Common myeloid progenitor, CD34-positive (primary cell): ENCODE data around the gene HOXB1.

Experiments used
- CTCF ChIA-PET: fragments of 350-600 bp; sonication (Branson Sonifier 250); formaldehyde crosslinking; loops from one replicate; lab custom pipeline; 2021; ENCODE audit warnings: antibody characterized with exemption; lab: Charles Lee
- POLR2A ChIA-PET: fragments of 350-600 bp; sonication (Branson Sonifier 250); formaldehyde crosslinking; loops from one replicate; lab custom pipeline; 2021; ENCODE audit warnings: antibody characterized with exemption; lab: Charles Lee
- DNase-seq, 3 donors: peaks; one replicate each; pipeline versions ENCODE4 v3.0.0 to v3.0.0-alpha.2; 2013
- H3K27ac ChIP-seq, 2 experiments: 1 replicate in 1 of 2; 2 replicates in 1 of 2; pipeline ENCODE4 v1.7.0; 2013; ENCODE audit warnings: inconsistent platforms in 2 of 2, low read length in 2 of 2, mild to moderate bottlenecking in 2 of 2, low read depth in 1 of 2, moderate library complexity in 1 of 2; ENCODE audit not compliant: severe bottlenecking in 2 of 2, insufficient read depth in 1 of 2, poor library complexity in 1 of 2
- H3K27me3 ChIP-seq, 5 experiments: replicated peaks in 2 of 5; 1 replicate in 3 of 5; 2 replicates in 2 of 5; pipeline versions ENCODE4 v1.6.1 to v1.7.0; 2013; ENCODE audit warnings: low read length in 4 of 5, mild to moderate bottlenecking in 2 of 5, moderate library complexity in 2 of 5, inconsistent platforms in 1 of 5; ENCODE audit not compliant: insufficient read depth in 5 of 5, control insufficient read depth in 4 of 5
- H3K36me3 ChIP-seq, 4 experiments: 1 replicate in 2 of 4; 2 replicates in 2 of 4; pipeline versions ENCODE4 v1.6.1 to v1.7.0; 2013; ENCODE audit warnings: low read length in 3 of 4, control low read depth in 1 of 4, mild to moderate bottlenecking in 1 of 4; ENCODE audit not compliant: control insufficient read depth in 4 of 4, insufficient read depth in 4 of 4
- H3K4me1 ChIP-seq, 4 experiments: 1 replicate in 3 of 4; 2 replicates in 1 of 4; pipeline versions ENCODE4 v1.6.1 to v1.7.1; 2013; ENCODE audit warnings: low read length in 3 of 4, mild to moderate bottlenecking in 3 of 4, control low read depth in 1 of 4, inconsistent platforms in 1 of 4, moderate library complexity in 1 of 4; ENCODE audit not compliant: control insufficient read depth in 4 of 4, insufficient read depth in 4 of 4; ENCODE audit errors: control extremely low read depth in 1 of 4
- H3K4me3 ChIP-seq, 7 experiments: 1 replicate in 4 of 7; 2 replicates in 3 of 7; pipeline versions ENCODE4 v1.5.1 to v1.7.0; 2013; ENCODE audit warnings: mild to moderate bottlenecking in 7 of 7, low read length in 6 of 7, moderate library complexity in 6 of 7, inconsistent platforms in 2 of 7, low read depth in 2 of 7, control low read depth in 1 of 7; ENCODE audit not compliant: insufficient read depth in 4 of 7, control insufficient read depth in 1 of 7; ENCODE audit errors: extremely low read depth in 1 of 7
- H3K9me3 ChIP-seq, 5 experiments: 1 replicate in 4 of 5; 2 replicates in 1 of 5; pipeline versions ENCODE4 v1.6.1 to v1.7.1; 2013; ENCODE audit warnings: low read length in 4 of 5, mild to moderate bottlenecking in 2 of 5, inconsistent platforms in 1 of 5, low read depth in 1 of 5, moderate library complexity in 1 of 5; ENCODE audit not compliant: control insufficient read depth in 4 of 5, insufficient read depth in 2 of 5; ENCODE audit errors: control extremely low read depth in 1 of 5
- WGBS: methylation state at CpG from one replicate; pipeline ENCODE4 v1.1.5; 2013; ENCODE audit not compliant: insufficient coverage; 5-methylcytosine and 5-hydroxymethylcytosine counted together

The HOXB1 gene

DNA sequence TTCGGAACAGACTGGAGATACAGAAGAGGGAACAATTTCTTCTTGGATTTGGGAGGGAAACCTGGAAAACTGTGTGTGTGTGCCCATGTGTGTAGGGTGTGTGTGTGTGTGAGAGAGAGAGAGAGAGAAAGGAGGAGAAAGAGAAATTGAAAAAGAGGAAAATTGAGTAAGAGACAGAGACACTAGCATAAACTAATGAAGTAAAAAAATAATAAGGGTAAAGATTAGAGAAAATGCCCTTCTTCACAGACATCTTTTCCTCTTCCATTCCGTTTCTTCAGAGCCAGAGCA lies 28.0 kb upstream of the HOXB1 start:
- no peak for DNase-seq
- 92% methylated on average over 2 of the region's 2 CpGs for WGBS
- Histone ChIP-seq H3K36me3 (peaks cover 4 to 29% (median 13%) of the 10 kb centered on the region in 4 experiments), H3K4me1 (peaks cover 8 to 73% (median 60%) of the 10 kb centered on the region in 4 experiments), H3K9me3 (no peaks in the 10 kb centered on the region), H3K27me3 (no peaks in the 10 kb centered on the region), H3K4me3 (no peak overlapping the region), H3K27ac (no peak overlapping the region)
- ChIA-PET CTCF (interaction anchor here (1.5 kb wide), 1 partner anchor 11 kb away, joined by 5 read pairs; no protein-coding TSS in a partner anchor), POLR2A (no interaction called here)

DNA sequence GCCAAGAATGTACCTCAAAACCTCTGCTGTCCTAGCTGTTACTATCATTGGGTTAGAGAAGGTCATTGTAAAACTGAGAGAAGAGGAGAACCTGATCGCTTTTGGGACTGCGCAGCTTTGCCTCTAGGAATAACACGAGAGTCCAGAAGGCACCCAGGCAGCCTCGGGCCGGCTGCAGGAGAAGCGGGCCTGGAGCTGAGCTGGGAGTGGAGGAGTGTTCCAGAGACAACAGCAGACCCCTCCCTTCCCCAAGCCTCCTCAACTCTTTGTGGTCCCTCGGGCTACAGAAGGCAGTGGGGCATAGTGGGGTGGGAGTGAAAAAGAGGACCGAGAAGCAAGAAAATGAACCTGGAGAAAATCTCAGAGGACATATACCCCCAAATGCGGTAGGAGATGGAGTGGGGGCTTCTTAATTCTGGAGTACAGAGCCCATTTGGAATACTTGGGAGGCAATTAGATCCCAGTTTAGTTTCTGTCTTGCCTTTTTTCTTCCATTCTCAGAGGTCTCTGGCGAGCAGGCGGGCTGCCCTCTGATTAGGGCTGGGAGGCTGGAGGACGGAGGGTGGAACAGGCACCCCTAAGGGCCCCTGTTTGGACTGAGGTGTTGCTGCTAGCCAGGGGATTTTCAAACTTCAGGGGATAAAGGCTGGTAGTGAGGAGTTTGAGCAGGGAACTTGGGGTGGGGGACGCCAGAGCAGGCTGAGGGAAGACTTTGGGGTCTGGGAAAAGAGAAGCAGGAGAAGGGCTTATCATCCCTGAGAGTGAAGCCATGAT lies 27.4 kb upstream of the HOXB1 start:
- CTCF ChIA-PET, result interaction anchor here (0.8 to 3.6 kb wide), 4 partner anchors 10 to 66 kb away, joined by 3 to 16 read pairs (median 6); no protein-coding TSS in a partner anchor
- H3K4me1 ChIP-seq, result peaks cover 8 to 67% (median 55%) of the 10 kb centered on the region in 4 experiments
- no peak for DNase-seq
- no peaks in the 10 kb centered on the region for H3K27me3 ChIP-seq
- WGBS, result 92% methylated on average over 7 of the region's 13 CpGs
- H3K4me3 ChIP-seq, result no peak overlapping the region
- POLR2A ChIA-PET, result no interaction called here
- H3K27ac ChIP-seq, result no peak overlapping the region
- H3K36me3 ChIP-seq, result peaks cover 4 to 27% (median 10%) of the 10 kb centered on the region in 4 experiments
- H3K9me3 ChIP-seq, result no peaks in the 10 kb centered on the region

DNA sequence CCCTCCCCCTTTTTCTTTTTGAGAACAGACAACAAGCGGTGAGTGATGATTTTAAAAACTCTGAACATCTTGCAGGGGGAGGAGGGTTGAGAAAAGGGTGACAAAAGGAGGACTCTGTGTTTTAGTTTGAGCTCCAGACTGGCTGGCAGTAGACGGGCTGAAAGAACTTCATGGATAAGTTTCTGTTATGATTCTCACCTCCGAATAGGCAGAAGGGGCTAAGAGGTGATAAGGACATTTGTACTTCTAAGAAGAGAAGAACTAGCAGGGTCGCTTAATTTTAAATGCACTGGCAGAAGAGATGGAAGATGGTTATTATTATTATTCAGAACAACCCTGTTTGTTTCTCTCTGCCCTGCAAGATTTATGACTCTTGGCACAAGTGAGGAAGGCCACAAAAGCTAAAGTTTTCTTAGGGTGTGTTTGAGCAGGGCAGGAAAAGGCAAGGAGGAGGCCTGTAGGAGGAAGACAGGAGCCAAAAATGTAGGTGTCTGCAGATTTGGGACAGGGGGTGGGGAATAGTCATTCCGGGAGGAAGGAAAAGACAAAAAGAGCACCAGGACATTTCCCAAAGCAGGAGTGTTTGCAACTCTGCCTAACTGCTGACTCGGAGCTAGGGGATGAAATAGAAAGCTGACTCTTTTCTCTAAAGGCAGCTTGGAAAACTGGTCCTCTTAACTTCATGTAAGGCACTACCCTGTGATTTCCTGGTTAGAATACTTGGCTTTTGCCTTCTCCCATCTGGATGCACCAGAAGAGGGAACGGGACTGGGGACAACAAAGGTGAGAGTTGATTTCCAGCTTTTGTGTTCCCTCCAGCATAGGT lies 26.0 kb upstream of the HOXB1 start:
- no peaks in the 10 kb centered on the region for H3K27me3 ChIP-seq
- no peak overlapping the region for H3K27ac ChIP-seq
- 54% methylated on average over 4 of the region's 7 CpGs for WGBS
- ChIA-PET CTCF (interaction anchor here (0.8 to 3.6 kb wide), 6 partner anchors 9 to 82 kb away, joined by 3 to 16 read pairs (median 6); no protein-coding TSS in a partner anchor), POLR2A (interaction anchor here (0.6 to 1.5 kb wide), 3 partner anchors 8 to 36 kb away, joined by 3 to 5 read pairs (median 3); no protein-coding TSS in a partner anchor)
- H3K4me3 ChIP-seq, result peak overlapping the region in 1 of 7 experiments; percentile 39
- peak in 1 of 3 donors; percentile 58 for DNase-seq
- peaks cover 4 to 38% (median 17%) of the 10 kb centered on the region in 4 experiments for H3K36me3 ChIP-seq
- peaks cover 8 to 59% (median 44%) of the 10 kb centered on the region in 4 experiments for H3K4me1 ChIP-seq
- H3K9me3 ChIP-seq, result no peaks in the 10 kb centered on the region

DNA sequence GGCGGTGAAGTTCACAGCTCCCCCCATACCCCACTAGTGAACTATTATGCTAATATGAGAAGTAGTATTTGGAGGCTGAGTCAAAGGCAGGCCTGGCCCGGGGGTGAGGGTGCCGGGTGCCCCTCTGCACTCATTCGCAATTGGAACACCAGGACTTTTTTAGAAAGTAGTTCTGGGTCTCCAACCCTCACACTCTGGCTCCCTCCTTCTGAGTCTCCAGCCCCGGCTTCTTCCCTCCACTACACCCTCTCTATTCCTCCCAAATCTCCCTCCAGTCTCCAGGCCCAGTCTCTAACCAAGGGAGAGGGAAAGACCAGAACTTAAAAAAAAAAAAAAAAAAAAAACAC lies 25.4 kb upstream of the HOXB1 start:
- no peak overlapping the region for H3K27ac ChIP-seq
- peak overlapping the region in 3 of 7 experiments; percentile 48 to 63 (median 53) for H3K4me3 ChIP-seq
- 37% methylated on average over 3 of the region's 5 CpGs for WGBS
- no peaks in the 10 kb centered on the region for H3K27me3 ChIP-seq
- DNase-seq, result peak in 1 of 3 donors; percentile 35
- no peaks in the 10 kb centered on the region for H3K9me3 ChIP-seq
- H3K36me3 ChIP-seq, result peaks cover 4 to 41% (median 21%) of the 10 kb centered on the region in 4 experiments
- CTCF ChIA-PET, result interaction anchor here (0.9 to 3.6 kb wide), 6 partner anchors 8 to 64 kb away, joined by 3 to 16 read pairs (median 6); no protein-coding TSS in a partner anchor
- H3K4me1 ChIP-seq, result peaks cover 3 to 53% (median 38%) of the 10 kb centered on the region in 4 experiments
- POLR2A ChIA-PET, result interaction anchor here (0.6 to 1.5 kb wide), 2 partner anchors 10 to 37 kb away, joined by 3 to 5 read pairs; no protein-coding TSS in a partner anchor

DNA sequence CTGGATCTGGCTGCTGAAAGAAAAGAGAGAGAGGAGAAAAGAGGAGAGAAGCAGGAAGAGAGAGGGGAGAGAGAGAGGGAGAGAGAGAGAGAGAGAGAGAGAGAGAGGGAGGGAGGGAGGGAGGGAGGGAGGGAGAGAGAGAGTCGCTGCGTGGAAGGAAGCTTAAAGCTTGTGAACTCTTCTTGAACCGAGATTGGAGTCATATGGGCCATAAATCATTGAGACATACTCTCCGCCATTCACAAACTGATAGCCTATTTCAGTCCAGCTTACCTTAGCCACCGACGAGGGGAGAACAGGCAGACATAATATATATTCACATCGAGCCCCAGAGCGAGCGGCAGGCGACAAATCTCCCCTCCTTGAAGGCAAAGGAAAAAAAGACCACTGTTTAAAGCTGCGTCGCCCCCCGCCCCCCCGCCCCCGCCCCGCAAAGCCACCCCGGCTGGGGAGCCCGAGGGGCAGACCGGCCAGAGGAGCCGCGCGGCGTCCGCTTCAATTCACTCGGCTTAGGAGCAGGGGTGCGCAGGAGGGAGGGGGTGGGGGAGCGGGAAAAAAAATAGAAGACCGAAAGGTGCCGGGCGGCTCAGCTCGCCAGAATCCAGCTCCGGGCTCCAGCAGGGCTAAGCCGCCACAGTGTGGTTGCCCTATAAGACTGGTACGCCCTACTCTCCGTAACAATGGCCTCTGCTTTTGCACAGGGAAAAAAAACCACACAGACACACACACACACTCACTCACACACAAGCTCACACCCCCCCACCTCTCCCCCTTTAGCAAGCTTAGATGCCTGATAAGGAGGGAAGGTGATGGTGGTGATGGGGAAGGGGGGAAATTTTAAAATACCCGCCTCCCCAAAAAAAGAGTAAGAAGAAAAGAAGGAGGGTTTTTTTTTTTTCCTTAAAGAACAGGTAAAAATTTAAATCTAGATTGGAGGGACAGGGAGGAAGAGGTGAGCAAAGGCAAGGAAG lies 24.7 kb upstream of the HOXB1 start:
- no peaks in the 10 kb centered on the region for H3K27me3 ChIP-seq
- CTCF ChIA-PET, result interaction anchor here (0.8 to 3.6 kb wide), 9 partner anchors 11 to 63 kb away, joined by 3 to 9 read pairs (median 4); no protein-coding TSS in a partner anchor
- H3K36me3 ChIP-seq, result peaks cover 4 to 44% (median 24%) of the 10 kb centered on the region in 4 experiments
- peaks cover 3 to 47% (median 33%) of the 10 kb centered on the region in 4 experiments for H3K4me1 ChIP-seq
- 0% methylated on average over 10 of the region's 36 CpGs for WGBS
- H3K9me3 ChIP-seq, result no peaks in the 10 kb centered on the region
- H3K27ac ChIP-seq, result peak overlapping the region in 1 of 2 experiments; percentile 64
- POLR2A ChIA-PET, result interaction anchor here (0.6 to 1.5 kb wide), 3 partner anchors 9 to 55 kb away, joined by 3 to 5 read pairs (median 3); no protein-coding TSS in a partner anchor
- H3K4me3 ChIP-seq, result peak overlapping the region in 5 of 7 experiments; percentile 29 to 63 (median 59)
- DNase-seq, result peak; percentile 81 to 95 (median 92)
